GM19025 (cell line): ENCODE results near the gene WDR27.
"Not testable (repeated sequence)": the region's sequence is repeated elsewhere in the genome, so short reads cannot be mapped to it uniquely, and the experiment has no call there.

ENCODE experiments used
- ATAC-seq: cut with Tn5 transposase; IDR thresholded peaks from one replicate; pipeline ENCODE4 v1.9.1; 2021; ENCODE audit warnings: mild to moderate bottlenecking, low read depth, moderate library complexity; ENCODE audit not compliant: unreplicated experiment

WDR27 gene

DNA sequence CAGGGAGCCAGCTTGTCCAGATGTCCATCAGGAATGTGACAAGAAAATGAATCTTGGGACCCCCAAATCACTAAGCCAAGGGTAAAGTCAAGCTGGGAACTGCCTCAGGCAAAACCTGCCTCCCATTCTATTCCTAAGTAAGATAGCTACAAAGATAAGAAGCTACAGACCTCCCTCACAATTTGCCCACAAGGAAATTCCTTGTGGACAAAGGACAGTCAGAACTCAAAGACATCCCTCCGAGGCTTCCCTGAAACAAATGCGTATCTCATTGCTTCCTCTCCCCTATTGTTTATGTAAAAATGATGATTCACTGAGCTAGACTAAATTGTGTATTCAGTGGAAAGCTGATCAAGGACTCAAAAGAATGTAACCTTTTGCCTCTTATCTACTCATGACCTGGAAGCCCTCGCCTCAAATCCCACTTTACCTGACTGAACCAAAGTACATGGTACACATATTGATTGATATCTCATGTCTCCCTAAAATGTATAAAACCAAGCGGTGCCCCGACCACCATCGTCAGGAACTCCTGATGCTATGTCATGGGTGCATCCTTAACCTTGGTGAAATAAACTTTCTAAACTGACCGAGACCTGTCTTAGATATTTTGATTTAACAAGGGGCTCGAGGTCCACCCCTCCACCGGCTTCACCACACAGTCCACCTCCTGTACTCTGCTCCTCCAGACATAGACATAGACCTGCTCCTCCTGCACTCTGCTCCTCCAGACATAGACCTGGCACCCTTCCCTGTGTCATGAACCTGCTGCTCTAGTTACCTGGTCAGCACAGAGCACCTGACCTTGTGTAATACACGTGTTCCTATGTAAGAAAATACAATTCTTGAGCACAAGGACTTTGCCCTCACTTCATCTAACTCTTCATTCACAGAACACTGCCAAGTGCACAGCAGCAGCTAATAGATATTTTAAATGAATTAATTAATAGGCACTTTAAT, 81.4 kb downstream of the WDR27 start:
- no peak for ATAC-seq

- no peak for ATAC-seq
Measured at GRCh38 chr6:169619650-169620049, 82.2 kb downstream of the WDR27 start.

DNA sequence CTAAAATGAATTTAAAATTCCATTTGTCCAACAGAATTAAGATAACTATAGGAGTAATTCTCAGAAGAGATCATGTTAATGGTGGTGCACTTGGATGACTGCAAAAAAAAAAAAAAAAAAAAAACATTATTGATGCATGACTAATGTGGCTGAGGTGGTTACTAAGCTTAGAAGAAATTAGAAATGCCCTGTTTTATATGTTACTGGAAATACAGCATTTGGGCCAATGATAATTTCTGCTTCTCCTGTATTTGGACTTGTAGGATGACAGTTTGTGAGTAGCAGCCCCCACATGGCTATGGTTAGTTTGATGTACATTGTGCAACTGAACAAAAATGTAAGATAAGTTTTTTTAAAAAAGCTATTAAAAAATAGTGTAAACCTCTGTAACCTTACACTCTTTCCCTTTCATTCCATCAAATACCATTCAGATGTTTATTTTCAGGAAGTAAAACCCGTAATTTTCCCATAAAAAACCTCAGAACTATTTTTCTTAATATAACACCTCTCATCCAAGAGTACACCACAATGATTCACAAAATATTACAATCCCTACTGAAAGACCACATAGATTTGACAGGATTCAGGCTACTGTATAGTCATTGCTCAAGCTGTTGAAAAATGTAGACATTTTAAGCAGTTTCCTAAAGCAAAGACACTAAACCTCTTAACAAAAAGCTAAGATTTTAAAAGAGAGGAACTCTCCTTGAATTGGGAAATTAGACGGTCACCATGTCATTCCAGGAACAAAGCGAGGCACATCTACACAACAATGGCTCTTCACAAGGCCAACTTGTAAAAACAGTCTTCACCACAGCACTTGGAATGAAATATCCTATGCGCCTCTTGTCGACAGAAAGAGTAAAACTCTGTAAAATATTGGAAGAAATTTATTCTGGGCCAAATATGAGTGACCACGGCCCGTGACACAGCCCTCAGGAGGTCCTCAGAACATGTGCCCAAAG, 83.0 kb downstream of the WDR27 start:
- ATAC-seq: no peak

- ATAC-seq: no peak
Measured at GRCh38 chr6:169617562-169617961, 84.3 kb downstream of the WDR27 start.

DNA sequence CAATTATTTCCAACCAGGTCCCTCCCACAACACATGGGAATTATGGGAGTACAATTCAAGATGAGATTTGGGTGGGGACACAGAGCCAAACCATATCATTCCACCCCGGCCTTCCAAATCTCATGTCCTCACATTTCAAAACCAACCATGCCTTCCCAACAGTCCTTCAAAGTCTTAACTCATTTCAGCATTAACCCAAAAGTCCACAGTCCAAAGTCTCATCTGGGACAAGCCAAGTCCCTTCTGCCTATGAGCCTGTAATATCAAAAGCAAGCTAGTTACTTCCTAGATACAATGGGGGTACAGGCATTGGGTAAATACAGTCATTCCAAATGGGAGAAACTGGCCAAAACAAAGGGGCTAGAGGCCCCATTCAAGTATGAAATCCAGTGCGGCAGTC, 93.2 kb downstream of the WDR27 start:
- not testable (repeated sequence) for ATAC-seq

DNA sequence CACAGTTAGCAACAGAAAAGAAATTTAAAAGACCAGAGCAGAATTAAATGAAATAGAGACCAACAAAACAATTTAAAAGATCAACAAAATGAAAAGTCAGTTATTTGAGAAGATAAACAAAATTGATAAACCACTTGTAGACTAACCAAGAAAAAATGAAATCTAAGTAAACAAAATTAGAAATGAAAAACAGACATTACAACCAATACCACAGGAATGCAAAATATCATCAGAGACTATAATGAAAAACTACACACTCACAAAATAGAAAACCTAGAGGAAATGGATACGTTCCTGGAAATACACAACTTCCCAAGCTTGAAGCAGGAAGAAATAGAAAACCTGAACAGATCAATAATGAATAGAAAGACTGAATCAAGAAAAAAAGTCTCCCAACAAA, 97.8 kb downstream of the WDR27 start:
- no peak for ATAC-seq

DNA sequence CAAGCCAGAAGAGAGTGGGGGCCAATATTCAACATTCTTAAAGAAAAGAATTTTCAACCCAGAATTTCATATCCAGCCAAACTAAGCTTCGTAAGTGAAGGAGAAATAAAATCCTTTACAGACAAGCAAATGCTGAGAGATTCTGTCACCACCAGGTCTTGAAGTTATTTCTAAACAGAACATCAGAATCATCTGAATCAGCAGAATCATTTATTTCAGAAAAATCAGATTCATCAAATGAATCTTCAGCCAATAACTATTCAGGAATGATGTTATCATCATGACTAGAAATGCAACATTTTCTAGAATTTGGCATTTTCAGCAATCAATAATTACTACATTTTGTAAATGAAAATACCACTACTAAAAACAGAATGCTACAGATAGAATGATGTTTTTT, 100.7 kb downstream of the WDR27 start:
- not testable (repeated sequence) for ATAC-seq

DNA sequence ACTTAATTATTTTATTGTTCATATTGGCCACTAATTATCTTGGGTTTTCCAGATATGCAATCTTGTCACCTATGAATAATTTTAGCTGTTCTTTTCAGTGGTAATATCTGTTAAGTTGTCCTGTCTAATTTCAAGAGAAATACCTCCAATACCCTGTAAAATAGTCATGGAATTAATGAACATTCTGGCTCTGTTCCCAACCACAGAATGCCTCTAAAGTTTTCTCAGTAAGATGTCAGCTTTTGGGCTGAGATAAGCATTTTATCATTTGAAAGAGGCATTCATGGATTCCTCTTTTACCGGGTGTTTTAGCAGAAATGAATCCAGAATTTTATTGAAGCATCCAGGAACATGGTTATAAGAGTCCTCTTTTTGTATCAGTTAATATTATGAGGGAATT, 109.3 kb downstream of the WDR27 start:
- no peak for ATAC-seq

GRCh38 chr6:169591616-169592015, 110.2 kb downstream of the WDR27 start:
- no peak for ATAC-seq

DNA sequence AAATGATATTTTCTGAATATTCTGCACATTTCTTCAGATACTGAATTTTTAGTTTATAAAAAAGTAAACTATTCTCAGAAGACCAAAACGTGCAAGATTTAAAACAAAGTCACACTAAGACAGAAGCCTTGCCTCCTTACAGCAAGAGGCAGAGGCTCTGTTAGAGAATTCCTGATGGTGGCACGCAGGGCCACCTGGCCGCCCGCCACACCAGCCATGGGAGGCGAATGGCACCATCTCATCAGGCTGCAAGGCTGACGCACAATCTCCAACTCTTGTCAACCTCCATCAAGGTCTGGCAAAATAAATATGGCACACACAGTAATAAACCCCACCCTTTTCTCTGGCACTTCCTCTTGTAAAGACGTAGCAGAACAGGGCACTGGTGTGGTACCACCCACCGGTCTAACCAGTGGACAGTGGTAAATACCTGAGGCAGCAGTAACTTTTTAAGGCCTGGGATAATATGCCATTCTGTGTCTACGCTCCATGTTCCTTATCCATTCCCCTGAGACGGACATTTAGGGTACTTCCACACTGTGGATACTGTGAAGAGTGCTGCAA, 111.4 kb downstream of the WDR27 start:
- no peak for ATAC-seq

DNA sequence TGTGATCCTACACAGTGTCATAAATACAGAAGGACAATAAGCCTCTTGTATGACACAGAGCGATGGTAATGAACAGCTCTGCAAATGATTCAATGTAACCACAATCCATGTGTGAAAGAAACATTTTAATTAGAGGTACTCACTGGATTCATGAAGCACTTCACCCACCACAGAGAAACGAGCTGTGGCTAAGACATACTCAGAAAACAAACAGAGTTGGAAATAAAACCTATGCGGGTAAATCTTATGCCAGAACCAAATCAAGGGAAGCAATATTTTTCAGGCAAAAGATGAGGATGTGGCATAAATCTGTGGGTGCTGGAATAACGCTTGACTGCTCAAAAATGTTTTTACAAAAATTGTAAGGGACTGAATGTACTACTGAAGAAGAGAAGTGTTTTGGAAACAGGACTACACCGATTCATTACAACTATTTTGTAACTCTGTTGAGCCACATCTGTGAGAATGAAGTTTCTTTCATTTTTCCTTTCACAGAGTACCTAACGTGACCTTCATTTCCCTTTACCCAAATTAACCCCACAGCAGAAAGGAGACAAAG, 112.1 kb downstream of the WDR27 start:
- ATAC-seq: peak; percentile 61

GRCh38 chr6:169589293-169589692, 112.5 kb downstream of the WDR27 start:
- peak; percentile 48 for ATAC-seq

GRCh38 chr6:169587975-169588374, 113.9 kb downstream of the WDR27 start:
- no peak for ATAC-seq

DNA sequence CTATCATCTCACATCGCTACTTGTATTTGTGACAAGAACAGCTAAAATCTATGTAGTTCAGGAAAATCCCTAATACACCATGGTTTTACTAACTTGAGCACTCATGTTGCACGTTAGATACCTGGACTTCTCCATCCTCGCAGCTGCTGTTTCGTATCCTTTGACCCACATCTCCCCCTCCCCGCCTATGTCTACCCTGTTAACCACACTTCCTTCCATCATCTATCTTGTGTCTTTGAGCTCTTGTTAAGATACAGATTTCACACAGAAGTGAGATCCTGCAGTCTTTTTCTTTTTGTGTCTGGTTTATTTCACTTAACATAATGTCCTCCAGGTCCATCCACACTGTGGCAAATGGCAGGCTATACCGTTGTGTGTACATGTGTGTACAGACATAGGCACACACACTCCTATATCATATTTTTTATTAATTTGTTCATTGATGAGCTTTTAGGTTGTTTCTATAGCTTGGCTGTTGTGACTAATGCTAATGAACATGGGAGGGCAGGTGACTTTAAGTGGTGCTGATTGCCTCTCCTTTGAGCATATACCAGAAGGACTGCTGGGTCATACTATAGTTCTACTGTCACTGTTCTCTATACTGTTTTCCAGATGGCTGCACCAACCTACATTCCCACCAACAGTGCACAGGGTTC, 117.8 kb downstream of the WDR27 start:
- no peak for ATAC-seq

- ATAC-seq: no peak
Measured at GRCh38 chr6:169579407-169580111, 122.3 kb downstream of the WDR27 start.

- ATAC-seq: no peak
Measured at GRCh38 chr6:169577974-169578373, 123.9 kb downstream of the WDR27 start.

- no peak for ATAC-seq
Measured at GRCh38 chr6:169577236-169577635, 124.6 kb downstream of the WDR27 start.

- ATAC-seq: no peak
Measured at GRCh38 chr6:169575821-169576220, 126.0 kb downstream of the WDR27 start.

DNA sequence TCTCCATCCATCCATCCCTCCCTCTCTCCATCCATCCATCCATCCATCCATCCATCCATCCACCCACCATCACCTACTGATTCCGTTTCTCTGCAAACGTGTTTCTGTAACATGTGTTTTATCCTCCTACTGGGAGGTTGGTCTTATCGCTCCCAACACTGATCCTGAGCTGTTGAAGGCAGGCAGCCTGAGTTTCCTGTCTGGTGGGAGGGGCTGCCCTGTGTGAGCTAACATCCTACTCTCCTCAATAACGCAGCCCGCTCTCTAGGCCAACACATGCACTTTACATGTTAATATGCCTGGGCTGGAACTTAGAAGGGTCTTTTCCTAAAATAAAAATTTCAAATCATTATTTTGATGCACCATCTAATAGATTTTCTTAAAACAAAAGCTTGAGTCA, 126.5 kb downstream of the WDR27 start:
- no peak for ATAC-seq
